Measurements from ENCODE around the gene EPM2A.

Gene EPM2A

GRCh38 chr6:145652572-145652971, 82.7 kb downstream of the EPM2A start:
- Histone ChIP-seq H3K4me3 (ENCODE audit: low read length, poor library complexity, severe bottlenecking) (no peak overlapping the region), H3K4me1 (ENCODE audit: insufficient read depth, low read length, poor library complexity, severe bottlenecking) (peaks cover 11% of the 10 kb centered on the region), H3F3A (ENCODE audit: low read depth) (no peaks in the 10 kb centered on the region), H4K20me1 (ENCODE audit: insufficient read depth, low read length, poor library complexity, severe bottlenecking) (no peaks in the 10 kb centered on the region), H3K79me2 (ENCODE audit: insufficient read depth, low read length) (no peaks in the 10 kb centered on the region), H3K9me3 (ENCODE audit: insufficient read depth, low read depth, low read length) (no peaks in the 10 kb centered on the region), H3K9me2 (replicated peaks; ENCODE audit: low read depth, low read length) (no peaks in the 10 kb centered on the region), H3K9ac (ENCODE audit: low read depth, low read length, poor library complexity, severe bottlenecking) (no peak overlapping the region), H3K4me2 (ENCODE audit: low read depth, low read length, poor library complexity, severe bottlenecking) (no peak overlapping the region), H3K36me3 (ENCODE audit: insufficient read depth, low read length) (no peaks in the 10 kb centered on the region), H2AFZ (ENCODE audit: low read length) (no peak overlapping the region), H3K27me3 (ENCODE audit: insufficient read depth, low read length, poor library complexity, severe bottlenecking) (no peaks in the 10 kb centered on the region)
- TF ChIP-seq CTCF (conservative IDR thresholded peaks at IDR 0.05; ENCODE audit: low read length) (no peak), EZH2phosphoT487 (IDR thresholded peaks at IDR 0.05; ENCODE audit: borderline replicate concordance) (no peak)

- Histone ChIP-seq H3K27me3 (ENCODE audit: insufficient read depth, low read length, poor library complexity, severe bottlenecking) (no peaks in the 10 kb centered on the region), H3K9me3 (ENCODE audit: insufficient read depth, low read depth, low read length) (no peaks in the 10 kb centered on the region), H3K4me2 (ENCODE audit: low read depth, low read length, poor library complexity, severe bottlenecking) (no peak overlapping the region), H3K9ac (ENCODE audit: low read depth, low read length, poor library complexity, severe bottlenecking) (no peak overlapping the region), H3K79me2 (ENCODE audit: insufficient read depth, low read length) (no peaks in the 10 kb centered on the region), H4K20me1 (ENCODE audit: insufficient read depth, low read length, poor library complexity, severe bottlenecking) (no peaks in the 10 kb centered on the region), H3K4me3 (ENCODE audit: low read length, poor library complexity, severe bottlenecking) (no peak overlapping the region), H3K9me2 (replicated peaks; ENCODE audit: low read depth, low read length) (no peaks in the 10 kb centered on the region), H3K4me1 (ENCODE audit: insufficient read depth, low read length, poor library complexity, severe bottlenecking) (peaks cover 11% of the 10 kb centered on the region), H3K36me3 (ENCODE audit: insufficient read depth, low read length) (no peaks in the 10 kb centered on the region), H2AFZ (ENCODE audit: low read length) (no peak overlapping the region), H3F3A (ENCODE audit: low read depth) (no peaks in the 10 kb centered on the region)
- TF ChIP-seq EZH2phosphoT487 (IDR thresholded peaks at IDR 0.05; ENCODE audit: borderline replicate concordance) (no peak), CTCF (conservative IDR thresholded peaks at IDR 0.05; ENCODE audit: low read length) (no peak)
Observed at GRCh38 chr6:145651988-145652387, 83.3 kb downstream of the EPM2A start.

- no peaks in the 10 kb centered on the region for H3F3A ChIP-seq (ENCODE audit: low read depth)
- H3K4me2 ChIP-seq (ENCODE audit: low read depth, low read length, poor library complexity, severe bottlenecking) = no peak overlapping the region
- TF ChIP-seq EZH2phosphoT487 (IDR thresholded peaks at IDR 0.05; ENCODE audit: borderline replicate concordance) (no peak), CTCF (conservative IDR thresholded peaks at IDR 0.05; ENCODE audit: low read length) (no peak)
- H3K4me1 ChIP-seq (ENCODE audit: insufficient read depth, low read length, poor library complexity, severe bottlenecking) = no peaks in the 10 kb centered on the region
- no peaks in the 10 kb centered on the region for H4K20me1 ChIP-seq (ENCODE audit: insufficient read depth, low read length, poor library complexity, severe bottlenecking)
- H3K4me3 ChIP-seq (ENCODE audit: low read length, poor library complexity, severe bottlenecking) = no peak overlapping the region
- no peaks in the 10 kb centered on the region for H3K9me3 ChIP-seq (ENCODE audit: insufficient read depth, low read depth, low read length)
- H3K9me2 ChIP-seq (replicated peaks; ENCODE audit: low read depth, low read length) = no peaks in the 10 kb centered on the region
- no peak overlapping the region for H3K9ac ChIP-seq (ENCODE audit: low read depth, low read length, poor library complexity, severe bottlenecking)
- no peaks in the 10 kb centered on the region for H3K27me3 ChIP-seq (ENCODE audit: insufficient read depth, low read length, poor library complexity, severe bottlenecking)
- H3K36me3 ChIP-seq (ENCODE audit: insufficient read depth, low read length) = no peaks in the 10 kb centered on the region
- no peaks in the 10 kb centered on the region for H3K79me2 ChIP-seq (ENCODE audit: insufficient read depth, low read length)
- H2AFZ ChIP-seq (ENCODE audit: low read length) = no peak overlapping the region
Observed at GRCh38 chr6:145648149-145648548, 87.2 kb downstream of the EPM2A start.

Measured in Loucy (cell line).